C4-2B (cell line): ENCODE measurements around the gene ELMO1.

Experiments
- H3K27ac ChIP-seq: fragments of 450-650 bp; 2 replicates; pipeline ENCODE4 v1.5.1; 2017
- ZFX ChIP-seq: fragments of 450-650 bp; IDR thresholded peaks from 2 replicates; pipeline ENCODE4 v1.6.1; 2017
- TF ChIP-seq, protein P1 (sequence below): fragments of 450-650 bp; conservative IDR thresholded peaks from 2 replicates; pipeline ENCODE4 v1.5.1; 2017; ENCODE audit warnings: mild to moderate bottlenecking

ELMO1 gene

GRCh38 chr7:37392673-37393017 is 56.0 kb downstream of the ELMO1 start:
- TF ChIP-seq ZFX, result no peak
- TF ChIP-seq, protein P1, sequence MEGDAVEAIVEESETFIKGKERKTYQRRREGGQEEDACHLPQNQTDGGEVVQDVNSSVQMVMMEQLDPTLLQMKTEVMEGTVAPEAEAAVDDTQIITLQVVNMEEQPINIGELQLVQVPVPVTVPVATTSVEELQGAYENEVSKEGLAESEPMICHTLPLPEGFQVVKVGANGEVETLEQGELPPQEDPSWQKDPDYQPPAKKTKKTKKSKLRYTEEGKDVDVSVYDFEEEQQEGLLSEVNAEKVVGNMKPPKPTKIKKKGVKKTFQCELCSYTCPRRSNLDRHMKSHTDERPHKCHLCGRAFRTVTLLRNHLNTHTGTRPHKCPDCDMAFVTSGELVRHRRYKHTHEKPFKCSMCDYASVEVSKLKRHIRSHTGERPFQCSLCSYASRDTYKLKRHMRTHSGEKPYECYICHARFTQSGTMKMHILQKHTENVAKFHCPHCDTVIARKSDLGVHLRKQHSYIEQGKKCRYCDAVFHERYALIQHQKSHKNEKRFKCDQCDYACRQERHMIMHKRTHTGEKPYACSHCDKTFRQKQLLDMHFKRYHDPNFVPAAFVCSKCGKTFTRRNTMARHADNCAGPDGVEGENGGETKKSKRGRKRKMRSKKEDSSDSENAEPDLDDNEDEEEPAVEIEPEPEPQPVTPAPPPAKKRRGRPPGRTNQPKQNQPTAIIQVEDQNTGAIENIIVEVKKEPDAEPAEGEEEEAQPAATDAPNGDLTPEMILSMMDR, result no peak
- H3K27ac ChIP-seq, result no peak overlapping the region

DNA sequence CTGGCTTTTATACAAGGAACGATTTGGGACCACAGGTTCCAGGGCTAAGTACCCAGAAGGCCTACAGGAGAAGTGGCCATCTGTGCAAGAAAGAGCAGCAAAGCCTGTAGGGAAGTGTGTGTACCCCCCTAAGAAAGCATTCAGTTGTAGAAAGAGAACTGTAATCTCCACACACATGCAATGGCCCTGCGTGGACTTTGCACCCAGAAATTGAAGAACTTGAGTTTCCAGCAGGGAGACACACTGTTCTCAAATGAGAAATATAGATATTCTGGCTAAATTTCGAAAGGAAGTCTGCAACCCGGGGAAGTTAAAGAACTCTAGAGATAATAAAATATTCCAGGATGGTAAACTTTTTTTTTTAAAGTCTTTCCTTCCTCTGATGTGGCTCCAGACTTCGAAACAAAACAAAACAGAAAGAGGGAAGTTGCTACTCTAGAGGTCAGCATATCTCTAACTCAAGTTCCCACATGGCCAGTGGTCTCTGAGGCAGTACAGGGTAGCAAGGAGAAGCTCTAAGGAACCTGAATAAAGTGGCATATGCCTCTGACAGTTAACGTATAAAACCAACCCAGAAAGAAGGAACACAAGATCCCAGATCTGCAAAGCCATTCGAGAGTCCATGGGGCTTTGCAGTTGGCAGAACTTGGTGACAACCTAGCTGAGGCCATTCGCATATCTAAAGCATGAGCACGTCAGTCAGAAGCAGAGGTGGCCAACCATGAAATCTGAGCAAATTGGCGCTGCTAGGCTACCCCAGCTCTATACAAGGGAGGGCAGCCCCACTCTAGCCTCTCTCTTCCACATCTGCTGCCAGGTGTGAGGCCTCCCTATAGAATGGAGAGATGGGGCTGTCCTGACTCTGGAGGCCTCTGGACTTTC is 56.6 kb downstream of the ELMO1 start:
- no peak for TF ChIP-seq ZFX
- TF ChIP-seq, protein P1, result no peak
- H3K27ac ChIP-seq, result no peak overlapping the region

GRCh38 chr7:37390114-37390513 is 58.5 kb downstream of the ELMO1 start:
- no peak overlapping the region for H3K27ac ChIP-seq
- TF ChIP-seq, protein P1, result no peak
- no peak for TF ChIP-seq ZFX

DNA sequence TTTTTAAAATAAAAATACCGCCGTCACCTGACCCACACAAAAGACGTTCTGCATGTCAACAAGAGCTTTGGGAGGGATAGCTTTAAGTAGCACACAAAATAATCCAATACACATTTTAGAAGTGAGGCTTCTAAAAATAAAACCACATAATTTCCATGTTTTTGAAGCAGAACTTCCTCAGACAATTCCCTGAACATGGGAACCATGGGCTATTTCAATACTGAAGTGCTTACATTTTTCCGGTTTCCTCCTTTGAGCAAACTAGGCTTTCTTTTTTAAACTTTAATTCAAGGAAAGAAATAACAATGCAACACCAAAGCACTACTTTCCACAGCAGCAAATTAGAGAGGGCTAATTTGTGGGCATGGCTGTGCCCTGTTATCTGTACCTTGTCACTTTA is 59.9 kb downstream of the ELMO1 start:
- no peak for TF ChIP-seq ZFX
- TF ChIP-seq, protein P1, result no peak
- no peak overlapping the region for H3K27ac ChIP-seq

- no peak overlapping the region for H3K27ac ChIP-seq
- no peak for TF ChIP-seq ZFX
- TF ChIP-seq, protein P1, result no peak
These were observed 62.9 kb downstream of the ELMO1 start for GRCh38 chr7:37385787-37386186.

DNA sequence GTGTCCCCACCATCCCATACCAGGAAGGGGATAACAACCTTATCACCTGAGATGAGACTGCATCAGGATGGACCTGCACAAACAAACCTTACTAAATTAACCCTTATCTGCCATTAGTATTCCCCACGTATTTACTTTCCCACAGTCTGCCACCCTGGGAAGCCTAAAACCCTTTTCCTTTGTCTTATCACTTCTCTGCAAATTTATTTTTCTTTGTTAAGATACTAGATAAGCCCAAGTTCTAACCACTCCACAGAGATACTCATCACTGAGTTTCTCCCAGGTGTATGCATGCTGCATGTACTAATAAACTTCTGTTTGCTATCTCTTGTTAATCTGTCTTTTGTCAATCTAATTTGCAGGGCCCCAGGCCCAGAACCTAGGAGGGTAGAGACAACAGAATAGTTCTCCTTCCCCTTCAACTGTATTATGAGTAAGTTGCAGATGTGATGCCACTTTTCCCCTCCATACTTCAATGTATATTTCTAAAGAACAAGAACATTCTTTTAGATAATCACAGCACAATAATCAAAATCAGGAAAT is 66.0 kb downstream of the ELMO1 start:
- no peak overlapping the region for H3K27ac ChIP-seq
- TF ChIP-seq, protein P1, result no peak
- no peak for TF ChIP-seq ZFX

- TF ChIP-seq, protein P1, result no peak
- no peak for TF ChIP-seq ZFX
These were observed 67.8 kb downstream of the ELMO1 start for GRCh38 chr7:37380831-37381230.

More at GRCh38 chr7:37380831-37381230, 67.8 kb downstream of the ELMO1 start:
- no peak overlapping the region for H3K27ac ChIP-seq
